Activated CD8-positive, alpha-beta memory T cell treated with anti-CD3 and anti-CD28 coated beads, Interleukin-2, amount 50 U/mL, for 48 hours (primary cell): ENCODE data around the gene SENP7.
"Not testable (repeated sequence)": the region's sequence is repeated elsewhere in the genome, so short reads cannot be mapped to it uniquely, and the experiment has no call there.

Source experiments
- DNase-seq: peaks from one replicate; pipeline ENCODE4 v3.0.0-alpha.2; 2020

SENP7 gene, protein sequence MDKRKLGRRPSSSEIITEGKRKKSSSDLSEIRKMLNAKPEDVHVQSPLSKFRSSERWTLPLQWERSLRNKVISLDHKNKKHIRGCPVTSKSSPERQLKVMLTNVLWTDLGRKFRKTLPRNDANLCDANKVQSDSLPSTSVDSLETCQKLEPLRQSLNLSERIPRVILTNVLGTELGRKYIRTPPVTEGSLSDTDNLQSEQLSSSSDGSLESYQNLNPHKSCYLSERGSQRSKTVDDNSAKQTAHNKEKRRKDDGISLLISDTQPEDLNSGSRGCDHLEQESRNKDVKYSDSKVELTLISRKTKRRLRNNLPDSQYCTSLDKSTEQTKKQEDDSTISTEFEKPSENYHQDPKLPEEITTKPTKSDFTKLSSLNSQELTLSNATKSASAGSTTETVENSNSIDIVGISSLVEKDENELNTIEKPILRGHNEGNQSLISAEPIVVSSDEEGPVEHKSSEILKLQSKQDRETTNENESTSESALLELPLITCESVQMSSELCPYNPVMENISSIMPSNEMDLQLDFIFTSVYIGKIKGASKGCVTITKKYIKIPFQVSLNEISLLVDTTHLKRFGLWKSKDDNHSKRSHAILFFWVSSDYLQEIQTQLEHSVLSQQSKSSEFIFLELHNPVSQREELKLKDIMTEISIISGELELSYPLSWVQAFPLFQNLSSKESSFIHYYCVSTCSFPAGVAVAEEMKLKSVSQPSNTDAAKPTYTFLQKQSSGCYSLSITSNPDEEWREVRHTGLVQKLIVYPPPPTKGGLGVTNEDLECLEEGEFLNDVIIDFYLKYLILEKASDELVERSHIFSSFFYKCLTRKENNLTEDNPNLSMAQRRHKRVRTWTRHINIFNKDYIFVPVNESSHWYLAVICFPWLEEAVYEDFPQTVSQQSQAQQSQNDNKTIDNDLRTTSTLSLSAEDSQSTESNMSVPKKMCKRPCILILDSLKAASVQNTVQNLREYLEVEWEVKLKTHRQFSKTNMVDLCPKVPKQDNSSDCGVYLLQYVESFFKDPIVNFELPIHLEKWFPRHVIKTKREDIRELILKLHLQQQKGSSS

DNA sequence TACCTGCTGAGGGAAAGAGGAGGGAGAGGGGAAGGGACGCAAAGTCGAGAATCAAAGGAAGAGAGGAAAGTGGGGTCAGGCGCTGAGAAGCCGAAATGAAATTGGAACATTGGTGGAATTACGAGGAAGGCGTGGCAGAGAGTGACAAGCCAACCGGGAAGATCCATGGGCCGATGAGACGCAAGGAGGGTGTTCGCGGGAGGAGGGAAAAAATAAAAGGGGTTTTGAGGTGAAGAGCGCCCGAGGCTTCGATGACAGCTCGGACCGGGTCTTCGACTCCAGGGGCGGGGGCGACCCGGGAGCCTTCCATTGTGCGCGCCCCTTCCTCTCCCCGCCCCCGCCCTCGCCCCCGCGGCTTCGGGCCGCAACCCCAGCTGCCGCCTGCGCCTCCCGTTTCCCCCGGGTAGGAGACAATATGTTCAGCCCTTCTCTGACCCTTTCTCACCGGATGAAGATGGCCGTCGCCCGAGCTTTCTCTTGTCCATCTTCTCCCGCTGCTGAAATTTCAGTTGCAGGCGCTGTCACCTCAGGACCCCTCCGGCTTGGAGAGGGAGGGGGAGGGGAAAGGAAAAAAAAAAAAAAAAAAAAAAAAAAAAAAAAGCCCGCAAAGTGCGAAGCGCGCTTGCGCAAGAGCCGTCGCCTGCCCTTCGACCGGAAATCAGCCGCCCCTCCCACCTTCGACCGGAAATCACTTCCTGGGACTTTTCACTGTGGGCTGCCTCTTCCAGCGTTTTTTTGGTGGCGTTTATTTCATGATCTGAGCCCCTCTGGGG is at the start of gene SENP7:
TSS of gene SENP7 (minus strand) at position 567 of the 773 bp plus-strand sequence. CDS start at position 485, 82 bp downstream.
- DNase-seq = peak; percentile 82

DNA sequence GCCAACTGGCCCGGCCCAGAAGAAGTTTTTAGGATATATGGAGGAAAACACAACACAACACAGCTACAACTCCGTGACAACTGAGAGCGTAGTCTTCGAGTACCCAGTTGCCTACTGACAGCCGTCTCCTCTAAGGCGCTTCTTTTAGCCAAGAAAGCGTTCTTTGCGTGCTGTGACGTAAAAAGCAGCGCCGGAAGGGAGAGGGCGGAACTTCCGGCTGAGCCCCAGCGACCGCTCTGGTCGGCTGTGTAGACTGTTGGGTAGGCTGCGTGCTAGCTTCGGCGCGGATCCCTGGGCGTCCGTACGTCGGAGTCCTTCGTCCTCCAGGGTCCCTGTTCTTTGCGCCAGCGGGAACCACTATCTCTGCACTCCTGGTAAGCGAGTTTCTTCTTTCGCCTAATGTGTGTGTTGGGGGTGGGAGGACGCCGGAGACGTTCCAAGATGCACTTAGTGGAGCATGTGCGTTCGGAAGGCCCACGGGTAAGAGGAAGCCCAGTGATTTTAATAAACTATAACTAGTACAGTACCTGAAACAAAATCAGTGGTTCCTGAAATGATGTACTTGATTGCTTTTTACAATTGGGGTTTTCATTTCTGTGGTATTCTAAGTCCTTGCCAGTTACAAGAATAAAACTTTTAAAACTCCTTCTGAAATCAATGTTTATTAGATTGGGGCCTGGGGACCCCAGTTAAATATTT is 48.8 kb upstream of the SENP7 start, which contains the start of gene TRMT10C:
TSS of gene TRMT10C (plus strand) at position 239 of the 699 bp plus-strand sequence. CDS start 2,914 bp downstream, outside the sequence.
- DNase-seq = peak; percentile 93

DNA sequence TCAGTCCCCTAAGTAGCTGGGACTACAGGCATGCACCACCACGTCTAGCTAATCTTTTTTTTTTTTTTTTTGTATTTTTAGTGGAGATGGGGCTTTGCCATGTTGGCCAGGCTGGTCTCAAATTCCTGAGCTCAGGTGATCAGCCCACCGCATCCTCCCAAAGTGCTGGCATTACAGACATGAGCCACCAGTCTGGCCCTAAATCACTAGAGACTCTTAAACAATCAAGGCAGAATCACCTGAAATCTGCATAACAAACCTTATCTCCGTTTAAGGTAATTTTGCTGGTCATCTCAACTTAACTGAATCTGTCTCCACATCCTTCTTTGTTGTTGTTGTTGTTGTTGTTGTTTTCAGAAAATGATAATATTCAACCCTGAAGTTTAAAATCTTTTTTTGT is 43.1 kb upstream of the SENP7 start:
- no peak for DNase-seq

DNA sequence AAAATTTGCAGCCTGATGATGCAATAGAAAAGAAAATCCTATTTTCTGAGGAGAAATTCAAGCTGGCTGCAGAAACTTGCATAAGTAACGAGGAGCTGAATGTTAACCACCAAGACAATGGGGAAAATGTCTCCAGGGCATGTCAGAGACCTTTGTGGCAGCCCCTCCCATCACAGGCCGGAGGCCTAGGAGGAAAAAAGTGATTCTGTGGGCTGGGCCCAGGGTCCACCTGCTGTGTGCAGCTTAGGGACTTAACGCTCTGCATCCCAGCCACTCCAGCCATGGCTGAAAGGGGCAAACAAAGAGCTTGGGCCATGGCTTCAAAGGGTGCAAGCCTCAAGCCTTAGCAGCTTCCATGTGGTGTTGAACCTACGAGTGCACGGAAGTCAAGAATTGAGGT is 40.4 kb upstream of the SENP7 start:
- DNase-seq = not testable (repeated sequence)

DNA sequence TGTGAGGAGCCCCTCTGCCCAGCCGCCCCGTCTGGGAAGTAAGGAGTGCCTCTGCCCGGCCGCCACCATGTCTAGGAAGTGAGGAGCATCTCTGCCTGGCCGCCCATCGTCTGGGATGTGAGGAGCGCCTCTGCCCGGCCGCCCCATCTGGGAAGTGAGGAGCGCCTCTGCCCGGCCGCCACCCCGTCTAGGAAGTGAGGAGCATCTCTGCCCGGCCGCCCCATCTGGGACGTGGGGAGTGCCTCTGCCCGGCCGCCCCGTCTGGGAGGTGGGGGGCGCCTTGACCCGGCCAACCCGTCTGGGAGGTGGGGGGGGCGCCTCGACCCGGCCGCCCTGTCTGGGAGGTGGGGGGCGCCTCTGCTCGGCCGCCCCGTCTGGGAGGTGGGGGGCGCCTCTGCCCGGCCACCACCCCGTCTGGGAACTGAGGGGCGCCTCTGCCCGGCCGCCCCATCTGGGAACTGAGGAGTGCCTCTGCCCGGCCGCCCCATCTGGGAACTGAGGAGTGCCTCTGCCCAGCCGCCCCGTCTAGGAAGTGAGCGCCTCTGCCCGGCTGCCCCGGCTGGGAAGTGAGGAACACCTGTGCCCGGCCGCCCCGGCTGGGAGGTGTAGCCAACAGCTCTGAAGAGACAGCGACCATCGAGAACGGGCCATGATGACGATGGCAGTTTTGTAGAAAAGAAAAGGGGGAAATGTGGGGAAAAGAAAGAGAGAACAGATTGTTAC is 38.5 kb upstream of the SENP7 start:
- not testable (repeated sequence) for DNase-seq

DNA sequence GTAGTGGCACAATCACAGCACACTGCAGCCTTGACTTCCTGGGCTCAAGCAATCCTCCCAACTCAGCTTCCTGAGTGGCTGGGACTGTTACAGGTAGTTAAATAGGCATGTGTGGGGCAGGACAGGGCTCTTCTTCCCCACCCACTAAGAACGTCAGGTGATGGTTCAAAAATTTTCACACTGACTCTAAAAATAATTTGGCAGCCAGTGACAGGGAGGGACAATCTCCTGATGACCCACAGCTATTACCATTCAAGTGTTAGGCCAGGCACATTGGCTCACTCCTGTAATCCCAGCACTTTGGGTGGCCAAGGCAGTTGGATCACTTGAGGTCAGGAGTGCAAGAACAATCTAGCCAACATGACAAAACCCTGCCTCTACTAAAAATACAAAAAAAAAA is 36.5 kb upstream of the SENP7 start:
- DNase-seq = no peak

DNA sequence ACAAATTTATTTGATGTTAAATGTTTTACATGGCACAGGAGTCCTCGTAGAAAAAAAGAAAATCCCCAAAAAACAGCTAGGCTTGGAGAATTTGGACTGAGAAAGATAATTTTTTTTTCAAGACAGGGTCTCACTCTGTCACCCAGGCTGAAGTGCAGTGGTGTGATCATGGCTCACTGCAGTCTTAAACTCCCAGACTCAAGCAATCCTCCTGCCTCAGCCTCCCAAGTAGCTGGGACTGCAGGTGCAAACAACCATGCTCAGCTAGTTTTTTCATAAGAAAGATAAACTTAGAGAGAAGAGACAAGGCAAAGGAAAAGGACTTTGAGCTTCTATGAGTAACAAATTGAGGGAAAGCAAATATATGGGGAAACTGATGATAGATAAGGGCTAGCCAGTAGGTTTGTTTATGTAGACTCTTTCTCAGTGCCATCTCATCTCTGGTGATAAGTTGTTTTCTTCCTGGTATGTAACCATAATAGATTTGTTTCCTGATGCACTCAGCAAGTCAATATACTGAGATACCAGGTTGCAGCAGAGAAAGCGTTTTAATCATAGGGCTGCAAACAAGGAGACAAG is 35.6 kb upstream of the SENP7 start:
- DNase-seq = no peak

DNA sequence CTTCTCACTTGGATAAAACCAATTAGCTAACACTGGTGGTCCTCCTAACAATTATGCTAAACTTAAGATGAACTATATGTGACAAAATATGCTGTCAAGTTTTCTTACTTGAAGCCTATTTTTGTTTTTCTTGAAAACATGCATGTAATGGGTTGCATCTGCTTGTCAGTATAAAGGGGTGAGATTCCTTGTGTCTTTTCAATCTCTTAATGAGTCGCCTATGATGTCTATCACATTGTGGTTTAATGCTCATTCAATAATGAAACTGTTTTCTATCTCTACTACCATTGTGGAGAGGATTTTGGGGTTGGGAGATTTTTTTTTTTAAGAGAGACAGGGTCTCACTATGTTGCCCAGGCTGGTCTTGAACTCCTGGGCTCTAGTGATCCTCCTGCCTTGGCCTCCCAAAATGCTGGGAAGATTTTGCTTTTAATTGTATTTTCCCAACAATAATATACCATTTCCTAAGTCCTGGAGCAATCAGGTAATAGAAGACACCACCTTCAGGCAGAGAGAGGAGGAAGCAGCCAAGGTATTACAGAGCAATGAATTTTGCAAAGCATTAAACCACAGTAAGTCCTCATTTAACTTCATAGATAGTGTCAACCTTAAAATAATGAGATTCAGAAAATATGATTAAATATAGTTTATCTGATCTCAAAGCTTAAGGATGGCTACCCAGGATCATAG is 31.3 kb upstream of the SENP7 start:
- DNase-seq = no peak

DNA sequence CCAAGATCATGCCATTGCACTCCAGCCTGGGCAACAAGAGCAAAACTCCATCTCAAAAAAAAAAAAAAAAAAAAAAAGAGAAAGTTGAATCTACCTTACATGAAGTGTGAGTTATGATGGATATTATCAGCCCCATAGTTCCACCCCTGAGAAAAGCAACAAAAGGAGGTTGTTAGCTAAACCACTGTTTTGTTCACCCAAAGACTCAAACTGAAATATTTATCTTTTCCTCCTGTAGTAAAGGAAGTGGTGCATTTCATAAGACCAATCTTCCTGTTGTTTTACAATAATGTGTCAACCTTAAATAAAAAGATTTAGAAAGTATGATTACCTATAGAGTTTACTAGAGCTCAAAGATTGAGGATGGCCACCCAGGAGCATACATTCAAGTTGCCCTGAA is 29.9 kb upstream of the SENP7 start:
- DNase-seq = no peak

DNA sequence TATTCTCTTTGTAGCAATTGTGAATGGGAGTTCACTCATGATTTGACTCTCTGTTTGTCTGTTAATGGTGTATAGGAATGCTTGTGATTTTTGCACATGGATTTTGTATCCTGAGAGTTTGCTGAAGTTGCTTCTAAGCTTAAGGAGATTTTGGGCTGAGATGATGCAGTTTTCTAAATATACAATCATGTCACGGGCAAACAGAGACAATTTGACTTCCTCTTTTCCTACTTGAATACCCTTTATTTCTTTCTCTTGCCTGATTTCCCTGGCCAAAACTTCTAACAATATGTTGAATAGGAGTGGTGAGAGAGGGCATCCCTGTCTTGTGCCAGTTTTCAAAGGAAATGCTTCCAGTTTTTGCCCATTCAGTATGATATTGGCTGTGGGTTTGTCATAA is 23.9 kb upstream of the SENP7 start:
- DNase-seq = not testable (repeated sequence)

DNA sequence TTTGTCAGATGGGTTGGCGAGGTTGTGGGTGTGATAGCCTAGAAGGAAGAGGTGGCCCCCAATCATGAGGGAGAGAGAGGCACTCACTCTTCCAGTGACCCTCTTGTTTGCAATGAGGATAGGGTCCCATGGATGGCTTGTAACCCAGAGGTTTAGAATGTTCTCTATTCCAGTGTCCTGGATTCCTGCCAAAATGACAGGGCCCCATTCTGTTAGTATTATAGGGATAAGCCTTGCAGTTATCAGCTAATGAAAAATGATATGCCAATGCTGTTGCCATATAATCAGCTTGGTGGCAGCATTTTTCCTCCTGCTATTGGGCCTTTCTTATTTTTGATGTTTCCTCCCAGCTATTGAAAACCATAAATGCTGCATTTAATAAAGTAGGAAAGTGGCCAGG is 23.3 kb upstream of the SENP7 start:
- no peak for DNase-seq

DNA sequence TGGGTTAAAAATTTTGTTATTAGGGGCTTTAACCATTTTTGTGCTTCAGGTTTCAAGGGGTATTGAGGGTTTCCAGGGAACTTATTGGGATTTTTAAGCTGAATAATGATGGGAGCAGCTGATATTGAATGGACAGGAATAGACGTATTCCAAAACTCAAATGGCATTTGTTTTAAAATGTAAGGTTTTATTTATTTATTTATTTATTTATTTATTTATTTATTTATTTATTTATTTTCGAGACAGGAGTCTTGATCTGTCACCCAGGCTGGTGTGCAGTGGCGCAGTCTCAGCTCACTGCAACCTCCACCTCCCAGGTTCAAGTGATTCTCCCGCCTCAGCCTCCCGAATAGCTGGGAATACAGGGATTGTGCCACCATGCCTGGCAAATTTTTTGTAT is 22.2 kb upstream of the SENP7 start:
- no peak for DNase-seq

DNA sequence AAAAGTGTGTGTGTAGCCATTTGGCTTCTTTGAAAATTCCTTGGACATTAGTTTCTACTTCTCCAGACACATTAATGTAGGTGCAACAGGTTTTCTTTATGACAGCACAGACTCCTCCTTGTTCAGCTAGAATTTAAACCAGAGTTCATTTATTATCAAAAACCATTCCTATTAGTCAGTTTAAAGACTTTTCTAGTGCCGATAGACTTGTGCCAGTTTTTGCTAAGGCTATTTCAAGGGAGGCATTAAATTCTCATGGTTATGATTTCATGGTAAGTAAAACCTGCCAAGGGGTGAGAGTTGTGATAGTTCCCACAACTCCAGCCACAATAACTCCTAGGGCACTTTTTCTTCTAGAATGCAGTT is 20.6 kb upstream of the SENP7 start:
- no peak for DNase-seq

DNA sequence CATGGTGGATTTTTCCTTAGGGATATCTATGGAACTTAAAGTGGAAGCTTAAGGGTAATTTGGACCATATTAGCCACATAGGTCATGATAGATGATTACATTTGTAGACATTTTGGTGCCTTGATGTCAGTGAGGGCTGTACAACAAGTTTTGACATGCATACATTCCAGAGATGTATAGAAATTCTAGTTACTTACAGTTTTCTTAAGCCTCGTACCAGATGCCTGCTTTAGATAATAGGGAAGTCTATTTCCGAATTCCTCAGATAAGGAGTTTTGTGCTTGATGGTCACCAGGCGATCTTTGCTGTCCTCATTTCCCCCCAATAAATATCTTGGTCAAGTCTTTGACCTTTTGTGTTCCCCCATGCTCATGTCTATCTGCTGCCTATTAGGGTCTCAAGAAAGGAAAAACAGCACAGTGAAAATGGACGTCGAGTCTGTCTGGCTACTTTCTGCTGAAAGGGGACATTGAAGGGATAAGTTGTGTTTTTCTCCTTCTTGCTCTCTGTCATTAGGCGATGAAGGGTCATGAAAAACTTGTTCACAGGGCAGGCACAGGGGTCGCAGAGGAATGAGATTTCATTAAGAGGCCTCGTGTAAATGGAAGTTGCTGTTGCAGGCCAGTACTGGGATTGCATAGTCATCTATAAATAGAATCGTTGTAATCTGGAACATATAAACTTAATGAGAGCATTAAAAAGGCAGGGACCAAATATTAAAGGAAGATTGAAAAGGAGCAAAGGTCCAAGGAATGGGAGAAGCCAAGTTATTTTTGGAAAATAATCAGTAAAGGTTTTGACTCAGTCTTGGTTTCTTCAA is 20.0 kb upstream of the SENP7 start:
- DNase-seq = no peak

DNA sequence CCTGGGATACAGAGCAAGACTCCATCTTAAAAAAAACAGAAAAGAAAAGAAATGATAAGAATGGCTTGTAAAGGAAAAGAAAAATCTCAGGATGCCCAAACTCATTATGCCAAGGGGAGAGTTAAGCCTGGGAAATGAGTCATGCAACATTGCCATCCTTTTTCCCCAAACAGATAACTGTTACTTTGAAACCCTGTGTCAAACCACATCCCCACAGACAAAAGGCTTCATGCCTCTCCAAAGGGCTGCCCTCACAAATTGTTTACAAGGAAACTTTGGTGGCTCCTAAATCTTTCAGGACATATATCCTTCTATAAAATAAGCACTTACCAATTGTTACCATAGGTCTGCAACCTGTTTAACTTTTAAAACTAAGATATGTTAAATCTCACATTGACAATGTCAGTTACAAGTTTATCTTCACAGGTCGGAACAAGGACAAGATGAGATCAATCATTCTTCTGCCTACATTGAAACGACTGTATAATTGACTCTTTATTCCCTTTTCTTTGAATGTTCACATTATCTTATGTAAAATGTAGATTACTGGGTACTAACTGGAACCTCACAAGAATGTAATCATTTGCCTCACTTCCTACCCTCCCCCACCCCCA is 18.6 kb upstream of the SENP7 start:
- no peak for DNase-seq

DNA sequence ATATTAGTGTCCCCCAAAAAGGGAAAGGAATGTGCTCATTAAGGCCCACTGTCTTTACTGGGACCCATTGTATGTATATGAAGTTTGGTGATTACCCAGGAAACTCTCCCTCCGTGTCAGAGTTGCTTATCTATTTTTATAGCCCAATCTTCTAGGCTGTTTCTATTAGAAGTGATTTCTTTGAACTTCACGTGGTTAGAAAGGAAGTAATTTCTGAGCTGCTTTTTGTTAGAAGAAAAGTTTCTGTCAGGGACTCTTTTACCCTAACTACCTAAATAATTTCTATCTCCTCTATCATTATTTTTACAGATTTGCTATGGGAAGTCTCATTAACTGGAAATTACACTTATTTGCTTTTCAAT is 17.7 kb upstream of the SENP7 start:
- DNase-seq = no peak

DNA sequence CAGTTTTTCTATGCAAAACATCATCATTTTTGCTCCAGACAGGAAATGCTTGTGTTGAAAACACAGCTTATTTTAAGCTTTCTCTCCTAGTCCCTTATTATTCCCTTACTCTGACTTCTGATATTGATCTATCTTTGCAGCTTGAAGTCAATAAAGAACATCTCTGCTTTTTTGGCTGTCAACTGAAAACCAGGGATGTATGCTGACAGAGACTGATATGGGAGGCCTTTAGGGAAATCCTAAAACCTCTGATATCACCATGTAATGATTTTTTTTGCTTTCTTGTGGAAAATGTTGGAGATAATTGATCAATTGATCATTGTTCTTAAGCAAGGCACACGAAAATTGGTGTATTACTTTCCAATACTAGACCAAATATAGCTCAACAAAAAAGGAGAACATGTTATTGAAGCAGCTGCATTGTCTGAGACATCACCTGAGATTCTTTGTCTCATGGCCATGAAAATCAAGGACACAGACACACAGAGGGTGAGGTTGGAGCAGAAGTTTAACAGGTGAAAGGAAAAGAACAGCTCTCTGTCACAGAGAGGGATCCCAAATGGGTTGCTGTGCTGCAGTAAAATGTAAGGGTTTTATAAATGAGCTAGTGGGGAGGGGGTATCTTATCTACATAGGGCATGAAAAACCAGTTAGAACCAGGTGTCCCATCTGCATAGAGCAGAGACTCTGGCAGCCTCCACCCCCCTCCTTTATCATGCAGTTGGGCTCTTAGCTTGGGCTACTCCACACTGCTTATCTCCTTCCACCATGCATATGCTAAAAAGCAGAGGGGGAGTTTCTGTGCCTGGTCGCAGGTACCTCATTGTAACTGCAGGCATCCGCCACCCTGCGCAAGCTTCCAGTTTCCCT is 17.0 kb upstream of the SENP7 start:
- no peak for DNase-seq

DNA sequence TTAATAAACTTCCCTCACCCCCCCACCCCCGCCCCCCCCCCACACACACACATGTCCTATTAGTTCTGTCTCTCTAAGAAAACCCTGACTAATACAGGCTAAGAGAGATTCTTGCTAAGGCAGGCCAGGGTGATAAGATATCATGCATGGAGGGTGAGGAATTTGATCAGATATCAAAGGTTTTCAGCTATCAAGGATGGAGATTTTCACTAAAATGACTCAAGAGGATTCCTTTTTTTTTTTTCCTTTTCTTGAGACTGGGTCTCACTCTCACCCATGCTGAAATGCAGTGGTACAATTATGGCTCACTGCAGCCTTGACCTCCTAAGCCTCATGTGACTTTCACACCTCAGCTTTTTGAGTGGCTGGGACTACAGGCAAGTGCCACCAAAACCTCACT is 14.9 kb upstream of the SENP7 start:
- no peak for DNase-seq
